HuH-7 (cell line): Measurements from ENCODE around the gene FAXC.
A peak's percentile ranks its signal among the peaks of the same experiment; 100 is the strongest.
"Not testable (repeated sequence)": the region's sequence is repeated elsewhere in the genome, so short reads cannot be mapped to it uniquely, and the experiment has no call there.

ENCODE experiments used
- DNase-seq: peaks from one replicate; pipeline ENCODE4 v3.0.0; 2011; ENCODE audit warnings: low spot score

The FAXC gene

GRCh38 chr6:99341862-99342455, 7.5 kb downstream of the FAXC start:
- no peak for DNase-seq

DNA sequence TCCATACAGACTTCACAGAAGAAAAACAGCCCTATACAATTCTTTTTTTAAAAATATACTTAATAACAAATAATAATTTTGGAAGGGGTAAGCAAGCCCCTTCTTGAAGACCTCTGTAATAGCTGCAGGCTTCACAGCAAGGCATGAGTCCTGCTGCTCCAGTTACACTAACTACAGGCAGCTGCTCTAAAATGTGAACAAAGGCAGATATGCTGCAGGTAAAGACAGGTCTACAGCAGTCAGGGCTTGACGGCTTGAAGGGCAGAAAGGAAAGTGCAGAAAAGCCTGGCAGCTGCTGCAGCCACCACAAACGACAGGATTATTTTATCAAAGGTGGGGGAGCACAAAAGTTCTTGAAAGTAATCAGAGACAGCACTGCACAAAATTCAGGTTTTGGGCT, 11.3 kb downstream of the FAXC start:
- DNase-seq, result no peak

DNA sequence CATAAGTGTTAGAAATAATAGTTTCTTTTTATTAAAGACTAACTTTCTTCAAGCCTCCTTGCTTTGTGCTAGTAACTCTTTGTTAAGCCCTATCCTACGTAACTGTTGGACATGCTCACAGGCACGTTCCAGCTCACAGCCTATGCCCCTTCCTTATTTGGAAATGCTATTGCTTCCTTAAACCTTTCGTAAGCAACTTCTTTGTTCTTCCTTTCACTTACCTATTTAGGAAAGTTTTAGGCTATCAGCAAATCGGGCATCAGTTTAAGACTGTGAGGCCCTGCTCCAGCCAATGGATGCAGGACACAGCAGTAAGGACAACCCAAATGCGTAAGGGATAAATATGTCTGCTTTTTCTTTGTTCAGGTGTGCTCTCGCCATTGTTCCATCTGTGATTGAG, 14.2 kb downstream of the FAXC start:
- DNase-seq, result not testable (repeated sequence)

GRCh38 chr6:99334526-99335127, 14.8 kb downstream of the FAXC start:
- DNase-seq, result peak; percentile 40

- DNase-seq, result no peak
Measured at GRCh38 chr6:99333068-99333467, 16.4 kb downstream of the FAXC start.

DNA sequence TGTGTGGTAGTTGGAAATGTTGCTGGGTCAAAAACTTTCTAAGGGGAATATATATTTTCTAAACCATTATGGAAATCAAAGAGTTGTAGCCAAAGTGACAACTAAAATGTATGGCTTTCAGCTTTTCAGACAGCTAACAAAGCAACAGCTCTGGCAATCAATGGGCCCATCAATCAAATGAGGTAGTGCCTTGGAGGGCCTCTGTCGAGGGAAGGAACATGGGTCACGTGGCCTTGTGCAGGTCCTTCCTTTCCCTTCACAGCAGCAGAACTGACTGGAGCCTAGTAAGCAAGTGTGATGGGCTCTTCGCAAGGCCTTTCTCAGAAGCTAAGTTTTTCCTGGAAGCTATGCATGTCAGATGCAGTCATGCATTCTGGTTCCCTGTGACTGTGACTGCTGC, 17.9 kb downstream of the FAXC start:
- no peak for DNase-seq

- peak; percentile 61 for DNase-seq
Measured at GRCh38 chr6:99330159-99330558, 19.3 kb downstream of the FAXC start.

GRCh38 chr6:99324996-99325395, 24.5 kb downstream of the FAXC start:
- DNase-seq, result no peak

- DNase-seq, result no peak
Measured at GRCh38 chr6:99318566-99318965, 30.9 kb downstream of the FAXC start.

DNA sequence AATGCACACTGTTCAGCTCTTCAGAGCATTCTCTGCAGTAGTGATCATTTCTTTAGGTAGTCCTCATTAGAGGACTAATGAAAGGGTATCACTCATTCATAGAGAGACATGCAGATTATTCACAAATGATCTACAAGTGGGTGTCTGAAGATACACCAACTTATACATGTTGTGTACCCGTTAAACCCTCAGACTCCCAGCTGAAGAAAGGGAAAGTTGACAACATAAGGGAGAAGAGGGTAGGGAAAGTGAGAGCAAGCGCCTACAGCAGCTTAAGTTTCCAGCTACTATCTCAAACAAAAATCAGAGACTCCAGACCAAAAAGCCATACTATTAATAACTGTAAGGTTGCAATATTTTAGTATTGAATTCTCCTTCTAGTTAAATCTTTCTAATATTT, 37.1 kb downstream of the FAXC start:
- DNase-seq, result no peak

DNA sequence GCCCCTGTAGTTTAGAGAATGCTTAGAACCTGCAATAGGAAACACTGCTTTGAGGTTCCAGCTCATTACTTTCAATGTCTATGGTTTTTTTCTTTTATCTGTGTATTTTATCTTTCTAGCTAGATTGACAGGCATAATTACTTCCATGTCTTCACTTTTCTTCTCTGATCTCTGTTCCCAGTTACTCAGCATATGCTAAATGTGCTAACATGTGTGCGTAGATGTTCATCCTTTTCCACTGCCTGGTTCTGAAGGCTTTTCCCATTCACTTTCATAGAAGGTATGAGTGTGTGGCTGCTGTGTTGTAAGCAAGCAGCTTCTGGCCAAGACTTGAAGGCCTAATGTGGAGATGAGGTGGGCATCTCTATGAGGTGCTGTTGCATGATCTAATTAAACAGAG, 38.9 kb downstream of the FAXC start:
- no peak for DNase-seq

DNA sequence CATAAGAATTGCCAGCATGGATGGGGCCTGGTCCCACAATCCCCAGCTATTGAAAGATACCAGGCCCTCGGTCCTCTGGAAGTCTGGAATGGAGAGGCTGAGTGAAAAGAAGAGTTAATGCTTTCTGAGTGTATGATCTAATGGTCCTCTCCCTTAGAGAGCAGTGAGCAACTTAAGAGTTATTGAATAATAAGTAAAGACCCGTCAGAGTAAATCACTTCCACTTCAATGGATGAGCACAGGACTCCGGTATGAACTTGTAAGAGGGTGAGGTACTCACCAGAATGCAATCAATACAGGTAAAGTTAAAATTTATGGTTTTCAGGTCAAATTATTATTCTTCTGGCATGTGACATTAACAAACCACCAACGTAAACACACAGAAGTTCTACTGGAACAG, 39.9 kb downstream of the FAXC start:
- no peak for DNase-seq

GRCh38 chr6:99308788-99309187, 40.7 kb downstream of the FAXC start:
- DNase-seq, result no peak

- no peak for DNase-seq
Measured at GRCh38 chr6:99307295-99307907, 42.1 kb downstream of the FAXC start.

DNA sequence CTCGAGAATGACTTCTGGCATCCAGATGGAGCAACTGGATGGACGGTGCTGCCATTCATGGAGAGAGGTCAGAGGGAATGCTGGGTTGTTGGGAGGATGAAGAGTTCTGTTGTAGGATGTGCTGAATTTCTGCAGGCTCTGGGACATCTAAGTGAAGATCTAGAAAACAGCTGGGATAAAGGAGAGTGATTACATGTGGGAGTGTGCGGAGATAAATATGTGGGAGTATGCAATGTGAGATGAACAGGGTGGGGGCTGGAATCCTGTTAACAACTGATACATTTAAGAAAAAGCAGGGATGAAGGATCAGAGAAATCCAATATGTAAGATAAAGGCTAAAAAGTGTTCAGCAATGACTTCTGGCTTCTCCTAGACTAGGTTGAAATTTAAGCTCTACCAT, 43.1 kb downstream of the FAXC start:
- DNase-seq, result no peak

DNA sequence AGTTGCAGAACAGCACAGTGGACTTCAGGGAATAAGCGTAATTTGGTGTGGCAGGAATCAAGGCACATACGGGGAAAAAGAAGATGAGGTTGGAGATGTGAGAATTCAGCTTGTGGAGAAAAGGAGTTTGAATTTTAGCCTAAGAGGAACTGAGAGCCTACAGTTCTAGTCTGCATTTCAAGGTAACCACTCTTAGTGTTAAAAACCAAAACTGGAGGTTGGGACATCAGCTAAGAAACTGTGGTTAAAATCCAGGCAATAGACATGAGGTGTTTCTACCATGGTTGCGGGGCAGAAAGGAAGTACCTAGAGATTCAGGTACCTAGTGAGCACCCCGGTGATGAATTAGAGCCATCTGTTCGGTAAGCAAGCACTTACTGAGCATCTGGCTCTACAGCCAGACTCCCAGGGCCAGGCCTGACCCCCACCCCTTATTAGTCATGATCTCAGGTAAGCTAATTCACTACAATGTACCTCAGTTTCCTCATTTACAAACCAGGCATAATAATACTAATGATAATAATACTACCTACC, 44.4 kb downstream of the FAXC start:
- DNase-seq, result no peak

- DNase-seq, result no peak
Measured at GRCh38 chr6:99297415-99297814, 52.1 kb downstream of the FAXC start.

DNA sequence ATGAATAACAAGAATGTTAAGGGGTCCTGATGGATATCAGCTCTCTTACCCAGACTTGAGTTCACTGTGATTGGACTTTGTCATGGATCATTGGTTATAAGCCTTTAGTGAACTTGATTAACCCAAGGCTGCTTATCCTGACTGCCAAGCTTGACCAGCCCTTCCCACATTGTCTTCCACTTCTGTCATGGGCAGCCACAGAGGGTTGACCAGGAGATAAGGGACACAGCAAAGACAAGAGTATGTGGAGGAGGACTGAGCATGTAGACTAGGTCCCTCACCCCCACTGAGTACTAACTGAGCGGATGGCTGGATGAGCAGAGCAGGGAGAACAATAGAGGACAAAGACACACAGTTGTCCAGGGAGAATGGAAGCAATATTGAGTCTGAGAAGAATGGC, 52.5 kb downstream of the FAXC start:
- DNase-seq, result no peak

DNA sequence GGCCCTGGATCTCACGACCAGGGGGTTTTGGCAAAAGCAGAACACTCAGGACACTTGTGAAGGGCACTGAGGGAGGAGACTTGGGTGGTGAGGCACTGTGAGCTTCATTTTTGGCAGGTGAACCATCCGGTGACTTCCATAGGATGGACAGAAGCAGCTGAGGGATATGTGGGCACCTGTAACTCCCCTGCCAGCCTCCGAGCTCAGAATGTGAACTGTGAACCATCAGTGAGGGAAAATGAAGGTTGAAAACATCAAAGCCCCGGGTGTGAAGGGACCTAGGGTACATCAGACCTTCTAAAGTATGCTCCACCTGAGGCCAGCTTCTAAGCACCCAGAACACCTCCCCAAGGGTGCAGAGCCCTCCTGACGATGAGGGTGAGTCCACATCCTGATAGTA, 53.2 kb downstream of the FAXC start:
- no peak for DNase-seq

DNA sequence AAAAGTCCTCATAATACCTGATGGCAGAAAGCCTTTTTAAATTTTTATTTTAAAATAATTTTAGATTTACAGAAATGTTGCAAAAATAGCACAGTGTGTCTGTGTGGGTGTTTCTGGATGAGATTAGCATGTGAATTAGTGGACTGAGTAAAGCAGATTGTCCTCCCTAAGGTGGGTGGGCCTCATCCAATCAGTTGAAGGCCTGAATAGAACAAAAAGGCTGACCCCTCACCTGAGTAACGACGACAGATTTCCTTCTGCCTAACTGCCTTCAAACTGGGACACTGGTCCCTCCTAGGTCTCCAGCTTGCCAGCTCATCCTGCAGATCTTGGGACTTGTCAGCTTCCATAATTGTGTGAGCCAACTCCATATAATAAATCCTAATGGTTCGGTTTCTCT, 54.2 kb downstream of the FAXC start:
- no peak for DNase-seq

- DNase-seq, result no peak
Measured at GRCh38 chr6:99294786-99295185, 54.7 kb downstream of the FAXC start.

- DNase-seq, result no peak
Measured at GRCh38 chr6:99289701-99290100, 59.8 kb downstream of the FAXC start.

DNA sequence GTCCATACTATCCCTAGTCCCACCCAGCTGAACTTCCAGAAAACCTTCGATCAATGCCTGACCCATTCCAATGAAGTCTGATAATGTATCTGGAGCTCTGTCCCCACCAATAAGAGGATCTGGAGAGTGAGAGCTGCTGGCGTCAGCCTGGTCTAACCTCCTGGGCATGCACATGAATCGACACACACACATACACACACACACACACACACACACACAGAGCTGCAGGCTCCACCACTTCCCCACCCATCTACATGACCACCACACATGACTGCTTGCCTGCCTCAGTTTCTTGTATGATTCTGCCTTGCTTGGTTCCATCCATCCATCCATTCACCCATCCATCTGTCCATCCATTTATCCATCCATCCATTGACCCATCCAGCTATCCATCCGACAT, 60.8 kb downstream of the FAXC start:
- DNase-seq, result no peak

DNA sequence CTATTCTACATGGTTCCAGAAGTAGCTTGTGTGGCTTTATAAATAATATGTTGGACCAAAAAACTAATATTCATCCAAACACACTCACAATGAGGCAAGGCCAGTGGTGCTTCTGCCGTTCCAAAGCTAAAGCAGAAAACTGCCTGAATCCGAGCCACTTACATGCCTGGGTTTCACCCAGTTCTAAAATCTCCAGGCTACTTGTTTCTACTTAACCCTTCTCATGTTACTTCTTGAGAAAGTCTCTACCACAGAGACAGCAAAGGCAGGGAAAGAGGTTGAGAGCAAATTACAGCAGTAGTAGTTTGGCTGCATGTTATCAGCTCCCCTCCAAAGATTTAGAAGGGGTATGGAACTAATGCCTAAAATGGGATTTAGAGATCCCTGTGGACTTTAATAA, 62.0 kb downstream of the FAXC start:
- no peak for DNase-seq
